GM18870 (cell line): ENCODE results near the gene NRAS.

Experiments used
- ATAC-seq: cut with Tn5 transposase; IDR thresholded peaks from one replicate; pipeline ENCODE4 v1.9.1; 2021; ENCODE audit warnings: moderate library complexity; ENCODE audit not compliant: unreplicated experiment

Gene NRAS

GRCh38 chr1:114685851-114686250, 30.7 kb downstream of the NRAS start:
- no peak for ATAC-seq

GRCh38 chr1:114677691-114678090, 38.9 kb downstream of the NRAS start:
- no peak for ATAC-seq

DNA sequence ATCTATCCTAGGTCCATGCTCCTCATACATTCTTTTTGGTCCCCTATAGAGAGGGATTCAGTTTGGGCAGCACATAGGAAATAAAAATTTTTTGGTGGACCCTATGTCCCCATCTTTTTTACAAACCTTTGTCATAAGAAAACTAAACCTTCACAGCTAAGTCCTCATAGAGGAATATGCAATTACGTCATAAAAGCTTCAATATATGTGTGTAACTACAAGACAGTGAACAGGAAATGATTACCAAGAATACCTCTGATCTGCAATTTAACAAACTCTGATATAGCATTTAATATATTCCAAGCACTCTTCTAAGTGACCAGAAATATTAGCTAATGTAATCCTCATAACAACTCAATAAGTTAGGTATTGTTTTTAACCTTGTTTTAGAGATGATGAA, 40.5 kb downstream of the NRAS start:
- no peak for ATAC-seq

DNA sequence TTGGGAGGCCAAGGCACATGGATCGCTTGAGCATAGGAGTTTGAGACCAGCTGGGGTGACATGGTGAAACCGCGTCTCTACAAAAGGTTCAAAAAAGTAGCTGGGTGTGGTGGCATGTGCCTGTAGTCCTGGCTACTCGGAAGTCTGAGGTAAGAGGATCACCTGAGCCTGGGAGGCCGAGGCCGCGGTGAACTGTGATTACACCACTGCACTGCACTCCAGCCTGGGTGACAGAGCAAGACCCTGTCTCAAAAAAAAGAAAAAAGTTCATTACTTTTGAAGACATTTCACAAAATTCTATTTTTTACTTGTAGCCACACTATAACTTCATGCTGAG, 44.7 kb downstream of the NRAS start:
- no peak for ATAC-seq

DNA sequence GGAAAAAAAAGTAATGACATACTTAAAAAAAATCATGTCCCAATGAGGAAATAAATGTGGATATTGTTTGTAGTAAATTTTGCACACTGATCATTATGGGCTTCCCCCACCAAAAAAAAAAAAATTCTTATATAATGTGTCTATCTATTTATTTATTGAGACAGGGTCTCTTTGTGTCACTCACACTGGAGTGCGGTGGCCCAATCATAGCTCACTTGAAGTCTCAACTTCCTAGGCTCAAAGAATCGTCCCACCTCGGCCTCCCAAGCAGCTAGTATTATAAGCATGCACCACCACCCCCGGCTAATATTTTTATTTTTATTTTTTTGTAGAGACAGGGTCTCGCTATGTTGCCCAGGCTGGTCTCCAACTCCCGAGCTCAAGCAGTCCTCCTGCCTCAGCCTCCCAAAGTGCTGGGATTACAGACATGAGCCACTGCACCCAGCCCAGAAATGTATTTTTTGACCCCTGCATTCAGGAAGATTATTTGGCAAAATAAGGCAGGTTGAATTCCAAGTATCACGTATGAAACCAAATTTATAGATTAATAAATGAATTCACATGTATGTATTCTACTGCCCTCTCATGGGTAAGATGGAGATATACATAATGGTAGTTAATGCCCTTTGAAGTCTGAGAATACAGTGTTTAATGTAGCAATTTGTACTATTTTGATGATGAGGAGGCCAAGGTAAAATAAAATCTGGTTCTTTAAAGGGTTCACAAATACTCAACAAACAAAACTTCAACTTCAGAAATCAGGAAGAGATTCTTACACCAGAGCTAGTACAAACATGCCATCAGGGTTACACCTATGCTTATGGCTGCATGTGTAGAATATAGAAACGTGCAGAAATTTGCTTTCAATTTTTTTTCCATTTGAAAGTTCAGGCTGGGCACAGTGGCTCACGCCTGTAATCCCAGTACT, 45.3 kb downstream of the NRAS start:
- ATAC-seq: no peak

DNA sequence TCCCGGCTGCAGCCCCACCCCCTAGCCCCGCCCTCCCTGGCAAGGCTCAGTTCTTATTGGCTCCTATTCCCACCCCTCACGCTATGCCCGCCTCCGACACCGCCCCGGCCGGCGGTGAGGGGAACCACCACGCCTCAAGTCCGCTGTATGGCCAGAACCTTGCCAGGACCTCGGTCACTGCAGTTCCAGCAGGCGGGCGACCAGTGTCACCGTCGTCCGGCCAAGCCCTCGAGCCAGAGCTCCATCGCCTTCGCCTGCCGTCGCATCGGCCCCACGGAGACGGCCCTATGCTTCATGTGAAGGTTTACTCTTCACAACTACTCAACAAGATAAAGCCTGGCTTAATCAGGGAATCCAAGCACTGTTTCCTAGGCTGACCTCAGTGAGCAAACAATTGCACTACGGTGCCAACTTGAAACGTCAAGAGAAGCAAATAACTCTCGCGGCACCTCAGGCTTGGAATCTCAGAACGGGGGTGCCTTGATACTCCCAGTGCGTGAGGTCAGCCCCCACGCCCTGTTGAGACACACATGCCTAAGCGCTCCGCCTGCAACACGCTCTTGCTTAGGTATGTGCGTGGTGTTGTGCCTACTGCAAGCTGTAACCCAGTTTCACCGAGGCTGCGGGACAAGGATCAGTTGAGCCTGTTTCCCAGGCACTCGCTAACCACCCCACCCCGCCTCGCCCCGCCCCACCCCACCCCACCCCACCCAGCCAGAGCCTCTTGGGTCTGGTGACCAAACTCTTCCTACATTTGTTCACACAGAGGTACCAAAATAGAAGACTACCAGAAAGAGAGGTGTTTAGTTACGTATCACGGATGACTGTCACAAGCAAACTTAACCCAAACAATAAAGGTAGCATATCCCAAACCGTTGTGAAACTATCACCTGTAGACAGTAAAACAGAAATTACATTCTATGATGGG, 46.2 kb downstream of the NRAS start:
- ATAC-seq: peak; percentile 92

GRCh38 chr1:114669562-114670082, 46.9 kb downstream of the NRAS start, which contains the start of gene DENND2C:
Gene DENND2C (minus strand): TSS chr1:114670049. CDS start chr1:114625984, 44,065 bp downstream.
- peak; percentile 38 for ATAC-seq

DNA sequence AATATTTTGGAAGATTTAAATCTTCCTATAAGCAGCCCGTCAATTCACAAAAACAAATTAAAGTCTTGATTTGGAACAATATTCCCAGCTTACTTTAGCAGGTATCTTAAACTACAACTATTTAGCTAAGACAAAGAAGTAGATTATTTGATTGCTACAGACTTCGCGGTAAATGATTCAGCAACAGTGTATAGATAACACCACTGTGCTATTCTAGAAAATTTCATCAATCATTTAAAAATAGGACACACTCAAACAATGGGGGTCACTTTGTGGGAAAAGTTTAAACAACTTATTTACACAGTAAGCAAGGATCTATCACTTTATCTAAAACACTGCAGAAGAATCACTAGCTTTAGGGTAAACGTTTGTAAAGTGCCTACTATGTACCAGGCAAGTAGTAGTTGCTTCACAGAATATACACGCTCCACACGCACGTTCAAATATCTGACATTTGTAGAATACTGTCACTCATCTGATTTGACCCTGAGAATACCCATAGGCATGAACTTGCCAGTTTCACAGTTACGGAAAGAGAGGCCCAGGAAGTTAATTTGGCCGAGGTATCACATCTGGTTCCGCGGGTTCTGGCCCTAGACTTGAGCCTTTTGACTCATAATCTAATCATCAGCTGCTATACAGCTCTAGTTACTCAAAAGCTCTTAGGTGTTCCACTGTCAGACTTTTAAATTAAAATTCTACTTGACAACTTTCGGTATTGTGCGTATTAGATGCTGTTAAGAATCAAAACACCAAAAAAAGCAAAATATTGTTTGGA, 47.6 kb downstream of the NRAS start:
- no peak for ATAC-seq

- ATAC-seq: no peak
Measured at GRCh38 chr1:114668373-114668772, 48.2 kb downstream of the NRAS start.

DNA sequence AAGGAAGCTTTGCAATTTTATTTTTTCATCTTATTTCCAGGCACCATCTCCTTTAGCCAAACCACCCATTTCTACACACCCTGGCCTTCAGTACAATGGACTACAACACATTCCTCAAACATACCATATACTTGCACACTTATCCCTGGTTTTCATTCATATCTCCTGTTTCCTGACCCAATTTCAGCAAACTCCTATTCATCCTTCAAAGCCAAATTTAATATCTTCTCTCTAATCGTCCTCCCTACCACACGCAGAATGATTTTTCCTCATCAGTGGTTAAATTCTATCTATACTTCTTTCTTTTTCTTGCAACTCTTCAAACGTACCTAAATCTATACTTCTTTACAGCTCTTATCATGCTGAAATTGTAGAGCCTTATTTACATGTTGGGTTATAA, 49.6 kb downstream of the NRAS start:
- no peak for ATAC-seq

- no peak for ATAC-seq
Measured at GRCh38 chr1:114660238-114660637, 56.3 kb downstream of the NRAS start.
